ENCODE measurements around the gene SLC45A1.

Gene SLC45A1

DNA sequence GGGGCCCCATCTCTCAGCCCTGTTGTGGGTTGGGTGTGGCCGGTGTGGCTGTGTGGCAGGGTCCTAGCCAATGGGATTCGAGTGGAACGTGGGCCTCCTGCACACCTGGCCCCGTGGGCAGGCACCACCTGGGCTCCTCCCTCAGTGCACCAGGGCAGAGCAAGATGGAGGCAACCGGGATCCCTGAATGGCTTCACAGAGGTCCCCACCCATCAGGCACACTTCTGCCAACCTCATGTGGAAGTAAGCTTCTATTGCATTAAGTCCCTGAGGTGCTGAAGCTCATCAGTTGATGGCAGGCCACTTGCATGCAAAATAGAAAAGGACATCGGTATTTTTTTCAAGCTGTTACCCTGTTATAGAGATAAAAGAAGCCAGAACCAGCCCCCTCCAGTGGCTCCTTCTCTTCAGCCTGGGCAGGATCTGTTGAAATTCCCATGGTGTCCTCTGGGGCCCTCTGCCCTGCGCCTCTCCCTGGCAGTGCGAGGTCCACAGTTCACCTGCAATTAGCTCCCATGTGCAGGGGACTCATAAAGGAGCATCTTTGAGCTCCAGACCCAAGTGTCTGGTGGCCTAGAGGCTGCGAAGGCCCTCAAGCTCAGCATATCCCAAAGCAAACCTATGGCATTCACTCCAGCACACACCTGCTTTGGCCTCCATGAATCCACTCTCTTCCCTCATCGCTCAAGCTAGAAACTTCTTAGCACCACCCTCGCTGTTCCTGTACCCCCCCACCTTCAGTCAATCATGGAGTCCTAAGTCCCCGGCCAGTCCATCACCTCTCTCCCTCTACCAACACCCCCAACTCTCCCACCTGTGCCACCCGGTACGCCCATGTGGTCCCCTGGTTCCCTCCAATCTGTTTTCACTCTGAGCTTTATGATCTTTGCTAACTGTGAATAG is 2.1 kb upstream of the SLC45A1 start (continued):
- no peak for TF ChIP-seq ZNF274 (IDR thresholded peaks at IDR 0.05; ENCODE audit: low read length)
- no peak for TF ChIP-seq ZNF274 (tag by site-specific recombination; IDR thresholded peaks at IDR 0.05; ENCODE audit: borderline replicate concordance)

DNA sequence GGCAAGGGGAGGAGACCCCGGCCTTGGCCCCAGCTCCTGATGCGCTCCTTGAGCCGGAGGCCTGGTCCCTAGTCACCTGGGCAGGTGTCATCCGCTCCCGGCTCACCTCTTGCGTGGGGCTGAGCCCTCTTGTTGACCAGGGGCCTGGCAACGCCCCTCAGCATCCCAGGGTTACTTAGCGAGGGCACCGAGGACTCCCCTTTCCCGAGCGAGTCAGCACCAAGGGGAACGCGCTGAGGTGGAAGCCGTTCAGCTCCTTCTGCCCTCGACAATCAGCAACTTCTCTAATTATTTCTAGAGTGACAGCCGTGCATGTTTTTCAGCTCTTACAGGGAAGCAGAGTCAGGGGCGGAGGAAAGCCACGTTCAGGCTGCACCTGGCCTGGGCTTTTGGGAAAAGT is 522 bp downstream of the SLC45A1 start:
- H3K4me1 ChIP-seq (ENCODE audit: control insufficient read depth, insufficient read depth, low read length), result no peaks in the 10 kb centered on the region
- peak overlapping the region; percentile 35 for H3K4me3 ChIP-seq (ENCODE audit: low read depth, low read length)
- ChIA-PET CTCF (interaction anchor here (0.6 to 2.9 kb wide), 3 partner anchors 137 to 531 kb away, joined by 3 to 15 read pairs (median 4); no protein-coding TSS in a partner anchor), POLR2A (no interaction called here)
- no peaks in the 10 kb centered on the region for H3K9me3 ChIP-seq (ENCODE audit: control insufficient read depth, insufficient read depth, low read depth, low read length)
- no peak overlapping the region for H3K27ac ChIP-seq (ENCODE audit: extremely low read depth, low read depth, low read length)
- H3K36me3 ChIP-seq (ENCODE audit: control insufficient read depth in 2 of 2, insufficient read depth in 1 of 2, low read length in 2 of 2), result no peaks in the 10 kb centered on the region
- TF ChIP-seq, protein P1, sequence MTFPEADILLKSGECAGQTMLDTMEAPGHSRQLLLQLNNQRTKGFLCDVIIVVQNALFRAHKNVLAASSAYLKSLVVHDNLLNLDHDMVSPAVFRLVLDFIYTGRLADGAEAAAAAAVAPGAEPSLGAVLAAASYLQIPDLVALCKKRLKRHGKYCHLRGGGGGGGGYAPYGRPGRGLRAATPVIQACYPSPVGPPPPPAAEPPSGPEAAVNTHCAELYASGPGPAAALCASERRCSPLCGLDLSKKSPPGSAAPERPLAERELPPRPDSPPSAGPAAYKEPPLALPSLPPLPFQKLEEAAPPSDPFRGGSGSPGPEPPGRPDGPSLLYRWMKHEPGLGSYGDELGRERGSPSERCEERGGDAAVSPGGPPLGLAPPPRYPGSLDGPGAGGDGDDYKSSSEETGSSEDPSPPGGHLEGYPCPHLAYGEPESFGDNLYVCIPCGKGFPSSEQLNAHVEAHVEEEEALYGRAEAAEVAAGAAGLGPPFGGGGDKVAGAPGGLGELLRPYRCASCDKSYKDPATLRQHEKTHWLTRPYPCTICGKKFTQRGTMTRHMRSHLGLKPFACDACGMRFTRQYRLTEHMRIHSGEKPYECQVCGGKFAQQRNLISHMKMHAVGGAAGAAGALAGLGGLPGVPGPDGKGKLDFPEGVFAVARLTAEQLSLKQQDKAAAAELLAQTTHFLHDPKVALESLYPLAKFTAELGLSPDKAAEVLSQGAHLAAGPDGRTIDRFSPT (tag by site-specific recombination; IDR thresholded peaks at IDR 0.05), result 0 out of 2 replicates have a peak, but pooled peaks have one; percentile 3
- TF ChIP-seq ZNF549 (tag by site-specific recombination; IDR thresholded peaks at IDR 0.05), result no peak

DNA sequence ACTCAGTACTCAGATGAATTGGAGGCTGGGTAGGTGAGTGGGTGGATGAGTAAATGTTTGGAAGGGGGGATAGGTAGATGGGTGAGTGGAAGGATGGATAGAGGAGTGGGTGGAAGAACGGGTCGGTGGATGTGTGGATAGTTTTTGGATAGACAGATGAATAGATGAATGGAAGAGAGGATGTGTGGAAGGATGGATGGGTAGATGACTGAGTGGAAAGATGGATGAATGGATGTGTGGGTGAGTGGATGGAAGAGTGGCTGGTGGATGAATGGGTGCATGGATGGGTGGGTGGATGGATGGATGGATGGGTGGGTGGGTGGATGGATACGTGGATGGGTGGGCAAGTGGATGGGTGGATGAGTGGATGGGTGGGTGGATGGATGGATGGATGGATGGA is 3.7 kb downstream of the SLC45A1 start:
- Histone ChIP-seq H3K36me3 (ENCODE audit: control insufficient read depth in 2 of 2, insufficient read depth in 1 of 2, low read length in 2 of 2) (no peaks in the 10 kb centered on the region), H3K4me3 (ENCODE audit: low read depth, low read length) (no peak overlapping the region), H3K9me3 (ENCODE audit: control insufficient read depth, insufficient read depth, low read depth, low read length) (no peaks in the 10 kb centered on the region), H3K4me1 (ENCODE audit: control insufficient read depth, insufficient read depth, low read length) (no peaks in the 10 kb centered on the region), H3K27ac (ENCODE audit: extremely low read depth, low read depth, low read length) (no peak overlapping the region)
- TF ChIP-seq EGR2 (tag by site-specific recombination; IDR thresholded peaks at IDR 0.05; ENCODE audit: low read depth), result peak; percentile 97
- TF ChIP-seq ZFHX2 (tag by site-specific recombination; conservative IDR thresholded peaks at IDR 0.05), result peak; percentile 96
- peak; percentile 96 for TF ChIP-seq ZNF366 (tag by site-specific recombination; conservative IDR thresholded peaks at IDR 0.05)
- TF ChIP-seq MZF1 (tag by site-specific recombination; IDR thresholded peaks at IDR 0.05; ENCODE audit: borderline replicate concordance), result no peak
- TF ChIP-seq ZBTB17 (tag by site-specific recombination; IDR thresholded peaks at IDR 0.05), result peak; percentile 47; the same call in 1 of the 2 replicates
- CTCF ChIA-PET, result interaction anchor here (1.5 kb wide), 1 partner anchor 653 kb away, joined by 5 read pairs; no protein-coding TSS in a partner anchor
- POLR2A ChIA-PET, result no interaction called here

DNA sequence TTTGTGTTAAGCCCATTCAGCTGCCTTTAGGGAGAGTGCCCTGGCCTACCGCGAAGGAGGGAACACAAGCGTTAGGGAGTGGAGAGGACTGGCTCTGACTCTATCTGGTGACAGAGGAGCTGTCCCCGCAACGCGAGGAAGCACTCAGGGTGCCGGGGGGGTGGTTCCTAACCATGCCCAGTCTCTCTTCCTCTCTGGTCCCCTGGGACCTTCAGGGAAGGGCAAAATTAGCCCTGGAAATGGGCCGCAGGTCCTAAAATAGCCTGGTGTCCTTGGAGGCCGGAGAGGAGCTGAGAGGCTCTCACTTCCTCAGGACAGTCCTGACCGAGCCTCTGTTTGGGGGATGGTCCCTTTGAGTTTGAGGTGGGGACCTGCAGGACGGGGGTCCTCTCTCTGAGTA is 5.8 kb downstream of the SLC45A1 start:
- Histone ChIP-seq H3K4me1 (ENCODE audit: control insufficient read depth, insufficient read depth, low read length) (no peaks in the 10 kb centered on the region), H3K27ac (ENCODE audit: extremely low read depth, low read depth, low read length) (no peak overlapping the region), H3K36me3 (ENCODE audit: control insufficient read depth in 2 of 2, insufficient read depth in 1 of 2, low read length in 2 of 2) (no peaks in the 10 kb centered on the region), H3K9me3 (ENCODE audit: control insufficient read depth, insufficient read depth, low read depth, low read length) (no peaks in the 10 kb centered on the region), H3K4me3 (ENCODE audit: low read depth, low read length) (no peak overlapping the region)
- ChIA-PET POLR2A (interaction anchor here (0.7 to 0.9 kb wide), 2 partner anchors 29 to 299 kb away, joined by 3 read pairs; no protein-coding TSS in a partner anchor), CTCF (interaction anchor here (0.6 to 1.8 kb wide), 8 partner anchors 9 to 639 kb away, joined by 3 to 5 read pairs (median 4); no protein-coding TSS in a partner anchor)
- no peak for TF ChIP-seq ZNF19 (tag by site-specific recombination; IDR thresholded peaks at IDR 0.05; ENCODE audit: low read depth)
- no peak for TF ChIP-seq ZNF600 (tag by site-specific recombination; IDR thresholded peaks at IDR 0.05)
- no peak for TF ChIP-seq ZBTB21 (tag by site-specific recombination; IDR thresholded peaks at IDR 0.05)
- no peak for TF ChIP-seq ZNF155 (tag by site-specific recombination; IDR thresholded peaks at IDR 0.05)
- no peak for TF ChIP-seq ZNF335 (tag by site-specific recombination; conservative IDR thresholded peaks at IDR 0.05)
- TF ChIP-seq, protein P2, sequence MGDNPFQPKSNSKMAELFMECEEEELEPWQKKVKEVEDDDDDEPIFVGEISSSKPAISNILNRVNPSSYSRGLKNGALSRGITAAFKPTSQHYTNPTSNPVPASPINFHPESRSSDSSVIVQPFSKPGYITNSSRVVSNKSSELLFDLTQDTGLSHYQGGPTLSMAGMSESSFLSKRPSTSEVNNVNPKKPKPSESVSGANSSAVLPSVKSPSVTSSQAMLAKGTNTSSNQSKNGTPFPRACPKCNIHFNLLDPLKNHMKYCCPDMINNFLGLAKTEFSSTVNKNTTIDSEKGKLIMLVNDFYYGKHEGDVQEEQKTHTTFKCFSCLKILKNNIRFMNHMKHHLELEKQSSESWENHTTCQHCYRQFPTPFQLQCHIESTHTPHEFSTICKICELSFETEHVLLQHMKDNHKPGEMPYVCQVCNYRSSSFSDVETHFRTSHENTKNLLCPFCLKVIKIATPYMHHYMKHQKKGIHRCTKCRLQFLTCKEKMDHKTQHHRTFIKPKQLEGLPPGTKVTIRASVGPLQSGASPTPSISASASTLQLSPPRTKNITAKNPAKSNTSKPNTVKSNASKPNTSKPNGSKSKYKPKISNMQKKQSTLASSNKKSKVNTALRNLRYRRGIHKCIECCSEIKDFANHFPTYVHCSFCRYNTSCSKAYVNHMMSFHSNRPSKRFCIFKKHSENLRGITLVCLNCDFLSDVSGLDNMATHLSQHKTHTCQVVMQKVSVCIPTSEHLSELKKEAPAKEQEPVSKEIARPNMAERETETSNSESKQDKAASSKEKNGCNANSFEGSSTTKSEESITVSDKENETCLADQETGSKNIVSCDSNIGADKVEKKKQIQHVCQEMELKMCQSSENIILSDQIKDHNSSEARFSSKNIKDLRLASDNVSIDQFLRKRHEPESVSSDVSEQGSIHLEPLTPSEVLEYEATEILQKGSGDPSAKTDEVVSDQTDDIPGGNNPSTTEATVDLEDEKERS (tag by site-specific recombination; IDR thresholded peaks at IDR 0.05), result no peak

Measured in HEK293 (cell line).